Karpas-422 (cell line): ENCODE results near the gene POLDIP3. TPM values are rescaled to one million over a fixed set of nuclear protein-coding genes. Genes with fewer than 3 reads are reported as not detected.

ENCODE experiments used
- small RNA-seq: library from RNA; depleted of rRNA; stranded (forward); fragments of <200 nt; gene quantifications from one replicate; pipeline ENCODE3, GENCODE V24; 2014
- total RNA-seq: library from RNA; depleted of rRNA; stranded (reverse); fragments of >200 nt; shearing (Covaris generic); gene quantifications from 2 replicates; pipeline ENCODE4 v1.2.3, GENCODE V29; 2014; ENCODE audit warnings: low replicate concordance; rRNA removed

The POLDIP3 gene
- total RNA-seq, 1 experiment from 2014 or later: 28.7 TPM

Small RNA genes lying within 50 kb of the gene (small RNA-seq; reads per million reads assigned to genes)
- 1.7 reads per million, percentile 46 among the genes with 10 or more reads in this experiment for gene RN7SKP80
- not detected for gene RNU6-513P

Other genes starting within 250 kb of the POLDIP3 start
- gene NFAM1, start 182.5 kb downstream of the POLDIP3 start, total RNA-seq: not detected in 2 replicates
- gene RRP7A, start 95.1 kb downstream of the POLDIP3 start, total RNA-seq: 19.2 and 45.1 TPM in 2 replicates
- gene SERHL2, start 60.9 kb downstream of the POLDIP3 start, total RNA-seq: 3.2 and 3.7 TPM in 2 replicates
- gene ATP5MGL, start 25.7 kb upstream of the POLDIP3 start, total RNA-seq: not detected in 2 replicates
- gene CYB5R3, start 34.5 kb upstream of the POLDIP3 start, total RNA-seq: 27.5 and 30.1 TPM in 2 replicates
- not detected in 2 replicates for gene A4GALT, start 106.0 kb upstream of the POLDIP3 start, total RNA-seq
- 20.0 and 26.1 TPM in 2 replicates for gene ARFGAP3, start 242.4 kb upstream of the POLDIP3 start, total RNA-seq